H1 (cell line): ENCODE measurements around the gene PSD2. TPM values are rescaled to one million over a fixed set of nuclear protein-coding genes. Genes with fewer than 3 reads are reported as not detected.

ENCODE experiments used
- CBX8 ChIP-seq: fragments of 300-800, 300-1000 bp; sonication (generic); IDR thresholded peaks from 2 replicates; pipeline ENCODE4 v1.7.1; 2016; ENCODE audit warnings: low read depth, low read length, borderline replicate concordance
- CHD2 ChIP-seq: IDR thresholded peaks from 2 replicates; pipeline ENCODE4 v1.6.1; 2012; ENCODE audit warnings: low read length, improper control_type of control experiment
- CHD7 ChIP-seq: fragments of 300-600 bp; sonication (generic); IDR thresholded peaks from 2 replicates; pipeline ENCODE4 v1.7.1; 2012; ENCODE audit warnings: low read length, moderate library complexity, mild to moderate bottlenecking, inconsistent platforms; ENCODE audit not compliant: insufficient replicate concordance
- CTBP2 ChIP-seq: IDR thresholded peaks from 2 replicates; pipeline ENCODE4 v1.7.0; 2011; ENCODE audit warnings: borderline replicate concordance, mild to moderate bottlenecking, moderate library complexity, mixed read lengths, low read length; ENCODE audit not compliant: insufficient read depth, insufficient read length
- EGR1 ChIP-seq: IDR thresholded peaks from 2 replicates; pipeline ENCODE4 v1.6.1; 2011; ENCODE audit warnings: low read depth, low read length, borderline replicate concordance
- KDM5A ChIP-seq: fragments of 200-600 bp; IDR thresholded peaks from 2 replicates; pipeline ENCODE4 v1.7.1; 2012; ENCODE audit warnings: mild to moderate bottlenecking, low read length, inconsistent platforms, mixed read lengths
- MAFK ChIP-seq: IDR thresholded peaks from 2 replicates; pipeline ENCODE4 v1.6.1; 2012; ENCODE audit warnings: low read depth, mild to moderate bottlenecking, improper control_type of control experiment, low read length
- MAX ChIP-seq: IDR thresholded peaks from 2 replicates; pipeline ENCODE4 v1.6.1; 2012; ENCODE audit warnings: inconsistent platforms
- SIX5 ChIP-seq: IDR thresholded peaks from 2 replicates; pipeline ENCODE4 v1.6.1; 2011; ENCODE audit warnings: mild to moderate bottlenecking, low read depth, low read length
- SP1 ChIP-seq: IDR thresholded peaks from 2 replicates; pipeline ENCODE4 v1.6.1; 2011; ENCODE audit warnings: low read depth, low read length
- SP4 ChIP-seq: IDR thresholded peaks from 2 replicates; pipeline ENCODE4 v1.6.1; 2012; ENCODE audit warnings: low read length, inconsistent platforms
- SUZ12 ChIP-seq: fragments of 200-600 bp; sonication (generic); IDR thresholded peaks from 2 replicates; pipeline ENCODE4 v1.6.1; 2012; ENCODE audit warnings: mild to moderate bottlenecking, inconsistent platforms, low read length, moderate library complexity, mixed read lengths
- polyA plus RNA-seq, 7 experiments: library from polyadenylated mRNA; depleted of rRNA in 3 of 7; stranded (reverse) in 5 of 7; unstranded in 2 of 7; fragments of >200 nt in 5 of 7; fragments of 200-250 nt in 2 of 7; gene quantifications; 1 replicate in 5 of 7; 2 replicates in 1 of 7; 4 replicates in 1 of 7; pipeline versions ENCODE4 v1.2.1 to v1.2.3, GENCODE V29; 2011 to 2013; ENCODE audit warnings: missing spikeins in 2 of 7, mixed read lengths in 2 of 7
- total RNA-seq: library from RNA; stranded (reverse); fragmentation: NEBNext Ultra II Directional; extraction: Animal tissue kit (Norgen Biotek cat#: 25700); gene quantifications from 2 replicates; pipeline ENCODE4 v1.2.1, GENCODE V29; 2021

The PSD2 gene
- total and polyA plus RNA-seq, 2 of the 8 experiments (the other 6 are each of a cell fraction or from before 2014, with no cell fraction given), result 0.06 to 0.14 TPM

- TF ChIP-seq CHD7 (no peak), SP1 (no peak), EGR1 (no peak), SUZ12 (no peak), SP4 (no peak), CHD2 (no peak), MAFK (no peak), CTBP2 (no peak), MAX (no peak), KDM5A (no peak), CBX8 (no peak), SIX5 (no peak)
Observed at GRCh38 chr5:139814704-139815280, 19.2 kb downstream of the PSD2 start (continued).
